Measurements from ENCODE around the gene SLC30A9.

SLC30A9 gene

GRCh38 chr4:42104521-42104920 is 114.2 kb downstream of the SLC30A9 start:
- Histone ChIP-seq H3K27me3 (replicated peaks; ENCODE audit: insufficient read depth, low read length) (no peaks in the 10 kb centered on the region), H4K20me1 (ENCODE audit: insufficient read depth, low read length) (no peaks in the 10 kb centered on the region), H3K36me3 (replicated peaks; ENCODE audit: insufficient read depth, low read length) (no peaks in the 10 kb centered on the region), H2AFZ (ENCODE audit: low read length) (no peak overlapping the region), H3K4me2 (ENCODE audit: low read depth, low read length) (no peak overlapping the region), H3F3A (ENCODE audit: insufficient read depth, low read length) (no peaks in the 10 kb centered on the region), H3K4me3 (ENCODE audit: low read length) (no peak overlapping the region), H3K4me1 (ENCODE audit: low read length) (no peaks in the 10 kb centered on the region), H3K9me3 (replicated peaks; ENCODE audit: insufficient read depth, low read length) (no peaks in the 10 kb centered on the region), H3K9me2 (replicated peaks; ENCODE audit: insufficient read depth, low read length) (no peaks in the 10 kb centered on the region), H3K9ac (ENCODE audit: low read length) (no peak overlapping the region), H3K79me2 (ENCODE audit: low read length) (no peaks in the 10 kb centered on the region), H3K27ac (ENCODE audit: low read length) (no peak overlapping the region)
- TF ChIP-seq EZH2 (optimal IDR thresholded peaks at IDR 0.05; ENCODE audit: low read depth, low read length), result no peak
- TF ChIP-seq, protein P1, sequence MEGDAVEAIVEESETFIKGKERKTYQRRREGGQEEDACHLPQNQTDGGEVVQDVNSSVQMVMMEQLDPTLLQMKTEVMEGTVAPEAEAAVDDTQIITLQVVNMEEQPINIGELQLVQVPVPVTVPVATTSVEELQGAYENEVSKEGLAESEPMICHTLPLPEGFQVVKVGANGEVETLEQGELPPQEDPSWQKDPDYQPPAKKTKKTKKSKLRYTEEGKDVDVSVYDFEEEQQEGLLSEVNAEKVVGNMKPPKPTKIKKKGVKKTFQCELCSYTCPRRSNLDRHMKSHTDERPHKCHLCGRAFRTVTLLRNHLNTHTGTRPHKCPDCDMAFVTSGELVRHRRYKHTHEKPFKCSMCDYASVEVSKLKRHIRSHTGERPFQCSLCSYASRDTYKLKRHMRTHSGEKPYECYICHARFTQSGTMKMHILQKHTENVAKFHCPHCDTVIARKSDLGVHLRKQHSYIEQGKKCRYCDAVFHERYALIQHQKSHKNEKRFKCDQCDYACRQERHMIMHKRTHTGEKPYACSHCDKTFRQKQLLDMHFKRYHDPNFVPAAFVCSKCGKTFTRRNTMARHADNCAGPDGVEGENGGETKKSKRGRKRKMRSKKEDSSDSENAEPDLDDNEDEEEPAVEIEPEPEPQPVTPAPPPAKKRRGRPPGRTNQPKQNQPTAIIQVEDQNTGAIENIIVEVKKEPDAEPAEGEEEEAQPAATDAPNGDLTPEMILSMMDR (IDR thresholded peaks at IDR 0.05; ENCODE audit: low read length), result no peak
- no peak for TF ChIP-seq EZH2phosphoT487 (IDR thresholded peaks at IDR 0.05; ENCODE audit: low read length)
- no peak for DNase-seq

DNA sequence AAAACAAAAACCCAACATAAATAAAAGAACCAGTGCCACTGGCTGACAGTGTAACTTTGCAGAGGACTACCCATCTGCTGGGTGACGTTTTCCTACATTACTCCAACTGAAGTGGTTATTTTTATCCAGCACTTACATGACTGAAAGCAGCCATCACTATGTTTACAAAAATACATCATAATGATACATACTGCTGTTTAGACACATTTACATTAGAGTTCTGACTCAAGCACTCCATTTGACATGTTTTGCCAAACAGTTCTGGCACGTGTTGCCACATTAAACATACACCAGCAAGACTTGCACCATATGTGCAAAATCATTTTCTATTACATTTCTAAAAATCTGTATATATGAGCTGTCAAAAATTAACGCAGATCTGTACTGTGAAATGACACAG is 122.5 kb downstream of the SLC30A9 start:
- H3K36me3 ChIP-seq (replicated peaks; ENCODE audit: insufficient read depth, low read length), result no peaks in the 10 kb centered on the region
- DNase-seq, result no peak
- H3K4me1 ChIP-seq (ENCODE audit: low read length), result no peaks in the 10 kb centered on the region
- no peaks in the 10 kb centered on the region for H3K27me3 ChIP-seq (replicated peaks; ENCODE audit: insufficient read depth, low read length)
- H3F3A ChIP-seq (ENCODE audit: insufficient read depth, low read length), result no peaks in the 10 kb centered on the region
- no peaks in the 10 kb centered on the region for H3K9me2 ChIP-seq (replicated peaks; ENCODE audit: insufficient read depth, low read length)
- no peak overlapping the region for H3K4me3 ChIP-seq (ENCODE audit: low read length)
- no peak overlapping the region for H3K4me2 ChIP-seq (ENCODE audit: low read depth, low read length)
- no peaks in the 10 kb centered on the region for H3K79me2 ChIP-seq (ENCODE audit: low read length)
- no peak overlapping the region for H3K9ac ChIP-seq (ENCODE audit: low read length)
- TF ChIP-seq, protein P1 (IDR thresholded peaks at IDR 0.05; ENCODE audit: low read length), result no peak
- no peak for TF ChIP-seq EZH2 (optimal IDR thresholded peaks at IDR 0.05; ENCODE audit: low read depth, low read length)
- no peak for TF ChIP-seq EZH2phosphoT487 (IDR thresholded peaks at IDR 0.05; ENCODE audit: low read length)
- no peak overlapping the region for H2AFZ ChIP-seq (ENCODE audit: low read length)
- H3K27ac ChIP-seq (ENCODE audit: low read length), result no peak overlapping the region
- H4K20me1 ChIP-seq (ENCODE audit: insufficient read depth, low read length), result no peaks in the 10 kb centered on the region
- H3K9me3 ChIP-seq (replicated peaks; ENCODE audit: insufficient read depth, low read length), result no peaks in the 10 kb centered on the region

- Histone ChIP-seq H3K79me2 (ENCODE audit: low read length) (no peaks in the 10 kb centered on the region), H3K9me2 (replicated peaks; ENCODE audit: insufficient read depth, low read length) (no peaks in the 10 kb centered on the region), H4K20me1 (ENCODE audit: insufficient read depth, low read length) (no peaks in the 10 kb centered on the region), H3K27ac (ENCODE audit: low read length) (no peak overlapping the region), H3F3A (ENCODE audit: insufficient read depth, low read length) (no peaks in the 10 kb centered on the region), H2AFZ (ENCODE audit: low read length) (no peak overlapping the region), H3K36me3 (replicated peaks; ENCODE audit: insufficient read depth, low read length) (no peaks in the 10 kb centered on the region), H3K27me3 (replicated peaks; ENCODE audit: insufficient read depth, low read length) (no peaks in the 10 kb centered on the region), H3K9me3 (replicated peaks; ENCODE audit: insufficient read depth, low read length) (no peaks in the 10 kb centered on the region), H3K4me3 (ENCODE audit: low read length) (no peak overlapping the region), H3K4me2 (ENCODE audit: low read depth, low read length) (no peak overlapping the region), H3K4me1 (ENCODE audit: low read length) (no peaks in the 10 kb centered on the region), H3K9ac (ENCODE audit: low read length) (no peak overlapping the region)
- TF ChIP-seq EZH2 (optimal IDR thresholded peaks at IDR 0.05; ENCODE audit: low read depth, low read length) (no peak), EZH2phosphoT487 (IDR thresholded peaks at IDR 0.05; ENCODE audit: low read length) (no peak)
- TF ChIP-seq, protein P1 (IDR thresholded peaks at IDR 0.05; ENCODE audit: low read length), result no peak
- DNase-seq, result no peak
Measured at GRCh38 chr4:42119886-42120285, 129.6 kb downstream of the SLC30A9 start.

All from MM.1S (cell line).